OCI-LY1 (cell line): ENCODE data around the gene BICD1.

ENCODE experiments used
- CTCF ChIP-seq: fragments of 200-600 bp; sonication (generic), shearing (Covaris generic); IDR thresholded peaks from 2 replicates; pipeline ENCODE4 v1.5.1; 2017; ENCODE audit warnings: mild to moderate bottlenecking, antibody characterized with exemption, low read length, moderate library complexity, mixed read lengths
- EZH2 ChIP-seq: fragments of 200-600 bp; sonication (generic), shearing (Covaris generic); IDR thresholded peaks from 2 replicates; pipeline ENCODE4 v1.8.0; 2017; ENCODE audit warnings: borderline replicate concordance, mixed run types, mild to moderate bottlenecking, antibody characterized with exemption, low read length, moderate library complexity, mixed read lengths

- TF ChIP-seq CTCF (no peak), EZH2 (no peak)
Measured at GRCh38 chr12:32214723-32215122, 108.1 kb downstream of the BICD1 start.
